Measurements from ENCODE around the gene ADRM1. TPM values are rescaled to one million over a fixed set of nuclear protein-coding genes. Genes with fewer than 3 reads are reported as not detected.

ADRM1 gene
- polyA plus RNA-seq, 3 donors = 36.5 to 62.0 (median 54.2) TPM

DNA sequence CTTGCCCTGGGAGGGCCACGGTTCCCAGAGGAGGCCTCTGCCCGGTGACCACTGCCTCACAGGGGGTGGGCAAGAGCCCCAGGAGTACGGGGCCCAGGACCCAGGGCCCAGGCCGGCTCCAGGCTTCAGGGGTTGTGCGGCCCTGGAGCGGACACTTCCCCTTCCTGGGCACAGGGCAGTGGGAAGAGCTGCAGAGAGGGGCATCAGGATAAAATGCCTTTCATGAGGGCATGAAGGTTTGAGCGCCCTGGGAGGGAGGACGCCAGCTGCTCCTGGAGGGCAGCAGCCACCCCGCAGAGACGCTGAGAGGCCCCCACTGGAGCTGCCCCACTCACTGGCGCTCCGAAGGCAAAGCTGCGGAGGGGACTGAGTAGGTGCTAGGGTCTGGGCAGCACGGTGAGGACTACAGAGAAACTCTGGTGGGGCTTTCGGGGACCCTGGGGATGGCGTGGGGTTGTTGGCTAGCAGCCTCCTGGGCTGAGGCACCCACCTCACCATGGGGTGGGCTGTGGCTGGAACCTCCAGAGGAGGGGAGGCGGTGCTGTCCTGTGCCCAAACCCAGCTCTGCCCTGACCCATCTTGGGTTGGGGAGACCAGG is 53.9 kb downstream of the ADRM1 start:
- DNase-seq (ENCODE audit: extremely low read depth in 1 of 11, low read depth in 9 of 11, low spot score in 4 of 11) = no peak

DNA sequence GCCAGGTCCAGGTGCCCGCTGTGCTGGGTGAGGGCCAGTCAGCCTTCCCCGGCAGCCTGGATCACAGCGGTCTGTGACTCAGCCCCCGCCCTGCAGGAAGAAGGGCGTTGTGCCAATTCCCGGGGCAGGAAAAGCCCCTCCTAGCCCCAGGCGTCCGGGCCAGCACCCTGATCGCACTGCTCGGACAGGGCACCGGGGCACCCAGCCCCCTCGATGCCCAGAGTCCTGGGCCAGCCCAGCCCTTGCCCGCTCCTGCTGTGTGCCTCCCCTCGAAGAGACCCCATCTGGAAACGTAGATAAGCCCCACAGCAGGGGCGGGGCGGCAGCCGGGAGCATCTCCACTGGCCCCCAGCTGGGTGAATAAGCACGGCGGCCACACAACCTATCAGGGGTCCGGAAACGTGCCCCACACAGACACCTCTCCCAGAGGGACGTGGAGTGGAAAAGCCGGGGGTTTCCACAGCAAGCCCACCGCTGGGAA is 54.4 kb downstream of the ADRM1 start:
- DNase-seq (ENCODE audit: extremely low read depth in 1 of 11, low read depth in 9 of 11, low spot score in 4 of 11) = no peak

- DNase-seq (ENCODE audit: extremely low read depth in 1 of 11, low read depth in 9 of 11, low spot score in 4 of 11) = no peak
Measured at GRCh38 chr20:62357681-62358080, 54.9 kb downstream of the ADRM1 start.

Other genes starting within 250 kb of the ADRM1 start
- gene TAF4, start 237.1 kb upstream of the ADRM1 start, polyA plus RNA-seq (ENCODE audit: insufficient read length in 3 of 3) = 10 to 100 TPM; 18.0 to 20.1 (median 18.3) TPM
- gene LSM14B, start 180.5 kb upstream of the ADRM1 start, polyA plus RNA-seq (ENCODE audit: insufficient read length in 3 of 3) = 10 to 100 TPM; 55.5 to 63.9 (median 57.6) TPM
- 100 to 1,000 TPM; 185 to 211 (median 193) TPM for gene PSMA7, start 159.6 kb upstream of the ADRM1 start, polyA plus RNA-seq (ENCODE audit: insufficient read length in 3 of 3)
- 10 to 100 TPM; 18.6 to 25.7 (median 19.7) TPM for gene SS18L1, start 159.2 kb upstream of the ADRM1 start, polyA plus RNA-seq (ENCODE audit: insufficient read length in 3 of 3)
- 10 to 100 TPM; 30.2 to 43.5 (median 34.2) TPM for gene MTG2, start 120.0 kb upstream of the ADRM1 start, polyA plus RNA-seq (ENCODE audit: insufficient read length in 3 of 3)
- under 1 TPM in 1 of 3 donors, not detected in 2; 0.06 TPM for gene HRH3, start 82.7 kb upstream of the ADRM1 start, polyA plus RNA-seq (ENCODE audit: insufficient read length in 3 of 3)
- 10 to 100 TPM; 30.2 to 44.5 (median 30.8) TPM for gene OSBPL2, start 64.5 kb upstream of the ADRM1 start, polyA plus RNA-seq (ENCODE audit: insufficient read length in 3 of 3)
- gene LAMA5, start 64.3 kb downstream of the ADRM1 start, polyA plus RNA-seq (ENCODE audit: insufficient read length in 3 of 3) = 100 to 1,000 TPM; 101 to 184 (median 167) TPM
- gene RPS21, start 84.1 kb downstream of the ADRM1 start, polyA plus RNA-seq (ENCODE audit: insufficient read length in 3 of 3) = 1,000 to 10,000 TPM in 1 of 3 donors, 100 to 1,000 TPM in 2; 755 to 1,083 (median 940) TPM
- gene CABLES2, start 104.3 kb downstream of the ADRM1 start, polyA plus RNA-seq (ENCODE audit: insufficient read length in 3 of 3) = 10 to 100 TPM in 1 of 3 donors, 1 to 10 TPM in 2; 8.4 to 13.7 (median 9.4) TPM
- 1 to 10 TPM; 1.1 to 1.9 (median 1.5) TPM for gene RBBP8NL, start 124.5 kb downstream of the ADRM1 start, polyA plus RNA-seq (ENCODE audit: insufficient read length in 3 of 3)
- 10 to 100 TPM in 1 of 3 donors, 1 to 10 TPM in 2; 6.3 to 10.8 (median 8.0) TPM for gene GATA5, start 173.0 kb downstream of the ADRM1 start, polyA plus RNA-seq (ENCODE audit: insufficient read length in 3 of 3)

All from renal cortex interstitium (tissue), 11 donors.